ENCODE measurements around the gene ZFYVE28.

GRCh38 chr4:2353222-2354107 lies 65.0 kb downstream of the ZFYVE28 start:
- TF ChIP-seq BHLHE40 (IDR thresholded peaks at IDR 0.05; ENCODE audit: borderline replicate concordance) (no peak), SP1 (IDR thresholded peaks at IDR 0.05) (no peak), FOXA1 (IDR thresholded peaks at IDR 0.05) (no peak), SUZ12 (IDR thresholded peaks at IDR 0.05) (no peak)

Data from HEK293T (cell line).